ENCODE measurements around the gene PDE6C.

Gene PDE6C

GRCh38 chr10:93612311-93612710 lies at the start of gene PDE6C:
Gene PDE6C (plus strand): TSS chr10:93612537. CDS start chr10:93612726, 189 bp downstream.
- no peak for DNase-seq

- no peak for DNase-seq
Observed at GRCh38 chr10:93565446-93565845, 46.9 kb upstream of the PDE6C start.

- DNase-seq, result no peak
Observed at GRCh38 chr10:93566435-93567276, 45.7 kb upstream of the PDE6C start, which contains the start of gene FFAR4. Gene FFAR4 (plus strand): TSS chr10:93566665. CDS start chr10:93566721, 56 bp downstream.

- DNase-seq, result no peak
Observed at GRCh38 chr10:93567277-93568104, 44.8 kb upstream of the PDE6C start.

GRCh38 chr10:93568105-93568390 lies 44.3 kb upstream of the PDE6C start:
- no peak for DNase-seq

DNA sequence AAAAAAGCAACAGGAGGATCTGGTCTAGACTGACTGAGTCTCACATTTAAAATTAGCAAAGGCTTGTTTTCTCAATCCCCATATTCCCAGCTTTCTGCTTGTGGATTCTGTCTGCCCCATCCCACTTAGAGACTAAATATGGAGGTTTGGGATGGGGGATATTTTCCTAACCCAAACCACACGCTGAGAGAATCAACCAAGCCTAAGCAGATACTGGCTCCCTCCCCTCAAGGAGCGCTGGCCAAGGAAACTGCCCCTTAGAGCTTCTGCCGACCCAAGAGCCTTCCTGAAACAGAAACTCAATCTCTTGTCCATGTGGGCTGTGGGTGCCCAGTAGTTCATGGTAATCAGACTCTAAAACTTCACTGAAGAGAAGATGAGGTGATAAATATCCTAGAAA lies 42.0 kb upstream of the PDE6C start:
- no peak for DNase-seq

DNA sequence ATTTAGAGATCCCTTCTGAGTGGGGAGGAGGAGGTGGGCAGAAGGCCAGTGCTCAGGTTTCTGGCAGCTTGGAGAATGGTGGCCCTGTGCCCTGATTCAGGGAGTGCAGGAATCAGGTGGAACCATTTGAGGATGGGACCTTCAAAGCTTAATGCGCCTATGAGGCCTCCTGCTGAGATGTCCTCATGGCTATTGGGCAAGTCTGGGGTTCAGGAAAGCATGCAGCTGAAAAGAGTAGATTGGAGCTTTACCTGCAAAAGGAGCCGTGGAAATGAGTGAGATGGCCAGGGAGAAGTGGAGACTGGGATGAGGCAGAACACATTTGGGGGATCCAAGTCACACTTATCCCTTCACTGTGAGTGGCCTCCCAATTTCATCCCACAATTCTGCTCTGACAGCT lies 39.7 kb upstream of the PDE6C start:
- DNase-seq, result no peak

- peak; percentile 73 to 83 for DNase-seq
Observed at GRCh38 chr10:93573051-93573909, 39.1 kb upstream of the PDE6C start.

DNA sequence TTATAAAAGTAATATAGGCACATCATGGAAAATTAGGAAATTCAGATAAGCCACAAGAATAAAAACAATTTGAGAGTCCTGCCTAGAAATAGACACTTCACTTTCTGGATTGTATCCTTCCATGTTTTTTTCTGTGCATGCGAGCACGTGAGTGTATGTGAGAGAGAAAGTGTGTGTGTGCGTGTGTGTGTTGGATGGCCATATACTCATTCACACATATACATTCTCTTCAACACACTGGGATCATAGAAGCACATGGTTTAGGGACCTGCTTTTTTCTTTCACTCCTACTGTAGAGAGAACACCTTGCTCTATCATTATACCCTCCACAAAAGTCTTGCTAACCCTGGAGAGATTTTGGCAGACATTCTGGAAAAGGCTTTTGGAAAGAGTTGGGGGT lies 38.4 kb upstream of the PDE6C start:
- no peak for DNase-seq

DNA sequence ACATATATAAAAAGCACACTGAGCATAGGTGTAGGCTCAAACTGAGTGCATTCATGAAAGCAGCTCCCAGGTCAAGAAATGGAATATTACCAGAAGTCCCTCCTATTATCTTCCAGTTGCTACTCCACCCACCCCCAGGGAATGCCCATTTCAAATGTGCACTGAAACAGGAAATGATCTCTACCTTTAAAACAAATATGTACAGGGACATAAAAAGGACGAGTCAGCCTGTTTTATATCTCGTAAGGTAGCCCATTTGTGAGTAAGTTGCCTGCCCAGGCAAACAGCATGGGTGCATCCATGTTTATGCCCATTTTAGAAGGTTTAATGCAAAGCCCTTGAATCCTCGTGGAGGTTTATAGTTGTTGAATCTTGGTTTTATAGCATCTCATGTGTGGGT lies 35.4 kb upstream of the PDE6C start:
- DNase-seq, result no peak

- no peak for DNase-seq
Observed at GRCh38 chr10:93577565-93577964, 34.8 kb upstream of the PDE6C start.

- DNase-seq, result no peak
Observed at GRCh38 chr10:93579089-93579488, 33.2 kb upstream of the PDE6C start.

GRCh38 chr10:93579985-93580711 lies 32.2 kb upstream of the PDE6C start:
- no peak for DNase-seq

GRCh38 chr10:93580828-93581227 lies 31.5 kb upstream of the PDE6C start:
- no peak for DNase-seq

GRCh38 chr10:93584445-93584844 lies 27.9 kb upstream of the PDE6C start:
- no peak for DNase-seq

DNA sequence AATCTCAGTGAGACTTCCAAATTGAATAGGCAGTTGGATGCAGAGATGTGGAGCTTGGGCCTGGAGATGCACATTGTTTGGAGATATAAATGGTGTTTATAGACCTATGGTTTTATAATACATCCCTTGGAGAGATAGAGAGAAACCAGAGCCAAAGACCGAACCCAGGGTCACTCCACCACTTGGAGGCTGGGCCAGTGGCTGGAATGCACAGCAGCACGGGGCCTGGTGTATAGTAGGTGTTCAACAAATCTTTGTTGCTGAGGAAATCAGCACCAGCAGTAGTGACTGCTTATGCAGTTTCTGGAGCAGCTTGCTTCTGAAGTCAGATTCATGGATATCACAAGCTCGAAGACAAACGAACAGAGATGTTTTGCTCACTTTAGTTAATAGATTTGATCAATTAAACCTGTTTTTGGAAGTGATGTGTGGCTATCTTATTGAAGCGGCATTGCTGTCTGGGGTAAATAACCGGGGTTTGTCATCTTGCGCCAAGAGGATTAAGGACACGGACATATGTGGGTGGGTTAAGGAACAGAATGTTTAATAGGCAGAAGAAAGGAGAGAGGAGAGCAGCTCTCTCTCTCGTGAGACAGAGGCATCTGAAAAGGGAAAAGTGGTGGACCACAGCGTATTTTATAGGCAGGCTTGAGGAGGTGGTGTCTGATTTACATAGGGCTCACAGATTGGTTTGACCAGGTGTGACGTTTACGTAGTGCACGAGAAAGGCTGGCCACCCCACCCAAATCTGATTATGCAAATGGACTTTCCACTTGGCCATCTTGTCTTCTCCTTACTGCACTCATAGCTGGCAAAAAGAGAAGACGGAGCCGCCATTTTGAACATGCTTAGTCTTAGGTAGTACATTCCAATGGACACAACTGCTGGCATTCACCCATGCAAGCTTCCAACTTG lies 22.4 kb upstream of the PDE6C start:
- DNase-seq, result no peak

- DNase-seq, result no peak
Observed at GRCh38 chr10:93590638-93591037, 21.7 kb upstream of the PDE6C start.

DNA sequence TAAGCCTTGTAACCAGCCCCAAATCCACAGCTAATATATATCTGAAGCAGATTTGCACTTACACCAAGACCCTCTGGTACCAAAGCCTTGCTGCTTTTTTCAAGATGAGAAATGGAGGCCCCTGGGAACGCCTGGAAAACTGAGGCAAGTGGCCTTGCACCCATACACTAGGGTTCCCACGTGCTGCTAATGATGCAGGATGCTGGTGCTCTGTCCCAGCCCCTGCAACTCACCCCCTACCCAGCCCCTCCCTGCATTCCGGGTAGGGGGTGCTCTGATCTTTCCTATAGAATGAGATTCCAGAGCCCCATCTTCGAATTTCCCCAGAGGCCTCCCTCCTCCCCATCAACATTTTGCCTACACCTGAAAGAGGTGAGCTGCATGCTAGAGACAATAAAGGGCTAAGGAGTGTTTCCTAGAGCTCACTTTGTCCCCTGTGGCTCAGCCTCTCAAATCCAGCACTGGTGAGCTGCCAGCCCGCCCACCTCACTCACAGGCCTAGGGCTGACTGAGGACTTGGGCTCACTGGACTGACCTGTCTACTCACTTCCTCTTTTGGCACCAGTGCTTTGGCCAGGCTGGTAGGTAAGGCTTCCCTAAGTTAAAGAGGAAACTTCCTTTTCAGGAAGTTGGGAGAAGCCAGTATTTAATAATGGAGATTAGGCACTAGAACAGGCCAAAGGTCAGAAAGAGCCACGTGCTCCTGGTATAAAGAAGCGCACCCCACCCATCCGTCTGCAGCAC lies 21.1 kb upstream of the PDE6C start:
- DNase-seq, result no peak

- no peak for DNase-seq
Observed at GRCh38 chr10:93593254-93593653, 19.1 kb upstream of the PDE6C start.

DNA sequence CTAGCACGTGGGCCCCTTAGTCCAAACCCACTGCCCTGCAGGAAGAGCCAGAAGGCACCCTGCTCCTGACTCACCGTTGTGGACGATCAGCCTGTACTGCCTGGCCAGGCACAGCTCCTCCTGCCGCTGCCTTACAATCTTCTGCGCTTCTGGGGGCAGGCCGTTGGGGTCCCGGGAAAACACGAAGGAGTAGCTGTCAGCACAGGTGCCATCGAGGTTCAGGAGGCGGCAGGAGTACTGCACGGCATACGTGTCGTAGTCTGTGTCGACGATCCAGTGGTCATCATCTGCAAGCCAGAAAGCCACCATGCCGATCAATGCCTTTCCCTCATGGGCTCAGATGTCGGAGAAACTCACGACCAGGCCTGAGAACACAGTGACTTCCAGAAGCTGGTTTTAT lies 18.6 kb upstream of the PDE6C start:
- no peak for DNase-seq

DNA sequence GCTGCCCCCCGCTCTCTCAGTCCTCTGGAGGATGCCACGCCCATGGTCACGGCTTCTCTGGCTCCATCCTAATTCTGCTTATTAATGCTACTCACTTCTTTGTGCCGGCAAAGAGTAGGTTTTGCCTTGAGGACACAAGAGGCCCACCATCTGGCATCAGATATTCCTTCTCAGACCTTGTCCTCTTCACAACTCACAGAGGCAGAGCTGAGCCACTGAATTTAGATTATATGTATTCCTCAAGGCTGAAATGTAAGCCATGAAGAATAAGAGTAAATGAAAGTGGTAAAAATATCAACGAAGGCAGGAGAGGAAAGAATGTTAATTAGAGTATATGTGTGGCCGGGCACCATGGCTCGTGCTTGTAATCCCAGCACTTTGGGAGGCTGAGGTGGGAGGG lies 17.8 kb upstream of the PDE6C start:
- no peak for DNase-seq

All from AML-193 (cell line).